Psoas muscle (tissue), 8 donors: ENCODE results near the gene KLC3. TPM values are rescaled to one million over a fixed set of nuclear protein-coding genes. Genes with fewer than 3 reads are reported as not detected.
A peak's percentile ranks its signal among the peaks of the same experiment; 100 is the strongest.

Experiments
- ATAC-seq, 4 donors: fragments of 200-7000 bp; cut with Tn5 transposase; one replicate each; pipeline ENCODE4 v1.9.1; 2020; ENCODE audit warnings: moderate library complexity in 3 of 4, mild to moderate bottlenecking in 2 of 4
- DNase-seq, 2 donors: peaks; one replicate each; pipeline ENCODE4 v3.0.0-alpha.2; 2020
- H3K27ac ChIP-seq: fragments of 200-600 bp; one replicate; pipeline ENCODE4 v1.8.0; 2022
- H3K27me3 ChIP-seq, 3 donors: fragments of 200-600 bp in 1 of 3; one replicate each; pipeline versions ENCODE4 v1.6.1 to v1.8.0; 2013 to 2022; ENCODE audit warnings: low read length in 2 of 3, mild to moderate bottlenecking in 2 of 3, moderate library complexity in 1 of 3; ENCODE audit not compliant: insufficient read depth in 3 of 3
- H3K36me3 ChIP-seq, 2 donors: fragments of 200-600 bp in 1 of 2; one replicate each; pipeline versions ENCODE4 v1.6.1 to v1.8.0; 2013 to 2022; ENCODE audit warnings: low read depth in 1 of 2, mild to moderate bottlenecking in 1 of 2, moderate library complexity in 1 of 2; ENCODE audit not compliant: insufficient read depth in 1 of 2
- H3K4me1 ChIP-seq: fragments of 200-600 bp; one replicate; pipeline ENCODE4 v1.8.0; 2022
- H3K4me3 ChIP-seq: fragments of 200-600 bp; one replicate; pipeline ENCODE4 v1.8.0; 2022; ENCODE audit warnings: mild to moderate bottlenecking
- H3K9me3 ChIP-seq: fragments of 200-600 bp; one replicate; pipeline ENCODE4 v1.8.0; 2022
- WGBS, 3 donors: extraction: QIAGEN DNeasy Blood & Tissue Kit; methylation state at CpG; one replicate each; pipeline versions ENCODE4 v1.1.6 to v1.1.7; 2013; 5-methylcytosine and 5-hydroxymethylcytosine counted together
- intact Hi-C, 2 donors: fragments of 100-400 bp; cut with DNase I; formaldehyde crosslinking; loops; one replicate each; pipeline versions ENCODE4 v1.11.0 to v1.14.2; 2022
- polyA plus RNA-seq, 3 donors: library from polyadenylated mRNA; stranded (reverse); fragments of 200-250 nt; gene quantifications; one replicate each; pipeline ENCODE4 v1.2.3, GENCODE V29; 2013
- total RNA-seq, 4 donors: library from RNA; stranded (reverse); fragmentation: NEBNext Ultra II Directional in 2 of 4; extraction: Animal tissue kit (Norgen Biotek cat#: 25700) in 2 of 4; gene quantifications; one replicate each; pipeline versions ENCODE4 v1.2.1 to v1.2.4, GENCODE V29; 2021 to 2023
- TF ChIP-seq, protein P1 (sequence below): fragments of 200-600 bp; IDR thresholded peaks from one replicate; pipeline ENCODE4 v1.8.0; 2022; ENCODE audit warnings: antibody characterized with exemption
- donor health status: healthy with polysubstance abuse.
- donor health status: DM: no; HTN: no; CAD: no; lungs with moderate emphysema.
- donor health status: Bipolar disorder and iron deficiency.
- donor health status: healthy.
- donor health status: DM: yes; HTN: yes; CAD: no.
- donor health status: DM: no; HTN: no; CAD: no.
- donor health status: DM: no; HTN: no; CAD: no.
- donor health status: DM: yes; HTN: yes; CAD: no.

Gene KLC3
- total and polyA plus RNA-seq, 7 donors, result 0.03 to 0.27 (median 0.08) TPM; not detected in 3

- H3K27ac ChIP-seq, result no peak overlapping the region
- no peak overlapping the region for H3K4me3 ChIP-seq
- no peaks in the 10 kb centered on the region for H3K9me3 ChIP-seq
- ATAC-seq, result peak in 3 of 4 donors; percentile 31 to 59 (median 54)
- TF ChIP-seq, protein P1, sequence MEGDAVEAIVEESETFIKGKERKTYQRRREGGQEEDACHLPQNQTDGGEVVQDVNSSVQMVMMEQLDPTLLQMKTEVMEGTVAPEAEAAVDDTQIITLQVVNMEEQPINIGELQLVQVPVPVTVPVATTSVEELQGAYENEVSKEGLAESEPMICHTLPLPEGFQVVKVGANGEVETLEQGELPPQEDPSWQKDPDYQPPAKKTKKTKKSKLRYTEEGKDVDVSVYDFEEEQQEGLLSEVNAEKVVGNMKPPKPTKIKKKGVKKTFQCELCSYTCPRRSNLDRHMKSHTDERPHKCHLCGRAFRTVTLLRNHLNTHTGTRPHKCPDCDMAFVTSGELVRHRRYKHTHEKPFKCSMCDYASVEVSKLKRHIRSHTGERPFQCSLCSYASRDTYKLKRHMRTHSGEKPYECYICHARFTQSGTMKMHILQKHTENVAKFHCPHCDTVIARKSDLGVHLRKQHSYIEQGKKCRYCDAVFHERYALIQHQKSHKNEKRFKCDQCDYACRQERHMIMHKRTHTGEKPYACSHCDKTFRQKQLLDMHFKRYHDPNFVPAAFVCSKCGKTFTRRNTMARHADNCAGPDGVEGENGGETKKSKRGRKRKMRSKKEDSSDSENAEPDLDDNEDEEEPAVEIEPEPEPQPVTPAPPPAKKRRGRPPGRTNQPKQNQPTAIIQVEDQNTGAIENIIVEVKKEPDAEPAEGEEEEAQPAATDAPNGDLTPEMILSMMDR, result no peak
- WGBS, 3 donors, result 17 to 26% (median 22%) methylated on average over 12 to 13 of the region's 13 CpGs
- intact Hi-C loops, result no loop called here
- peaks cover 2% of the 10 kb centered on the region for H3K4me1 ChIP-seq
- DNase-seq, result peak in 1 of 2 donors; percentile 55
- no peaks in the 10 kb centered on the region for H3K27me3 ChIP-seq
- H3K36me3 ChIP-seq, result no peaks in the 10 kb centered on the region
Observed at GRCh38 chr19:45376045-45376724, 35.6 kb downstream of the KLC3 start.

DNA sequence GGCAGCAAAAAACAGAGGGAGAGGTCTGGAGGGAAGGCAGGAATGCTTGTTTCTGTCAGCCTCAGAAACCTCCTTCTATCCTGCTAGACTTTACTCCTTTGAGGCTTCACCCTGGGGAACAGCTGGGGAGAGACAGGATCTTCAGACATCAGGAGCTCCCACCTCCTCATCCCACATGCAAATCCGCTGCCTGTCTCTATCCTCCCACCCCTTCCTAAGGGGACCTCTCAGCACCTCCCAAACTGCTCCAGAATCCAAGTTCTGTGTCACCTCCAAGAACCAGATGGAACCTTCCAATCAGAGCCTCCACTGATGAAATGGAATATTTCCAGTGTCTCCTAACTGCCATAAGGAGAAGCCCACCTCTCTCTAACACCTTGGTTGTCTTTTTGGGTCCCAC, 39.6 kb downstream of the KLC3 start:
- TF ChIP-seq, protein P1, result no peak
- ATAC-seq (no peak), DNase-seq (no peak)
- peaks cover 0 to 14% (median 4%) of the 10 kb centered on the region in 3 donors for H3K27me3 ChIP-seq
- no peaks in the 10 kb centered on the region for H3K4me1 ChIP-seq
- intact Hi-C loops, result no loop called here
- no peak overlapping the region for H3K27ac ChIP-seq
- 77 to 90% (median 86%) methylated on average over 1 of the region's 1 CpG for WGBS, 3 donors
- H3K36me3 ChIP-seq, result no peaks in the 10 kb centered on the region
- no peaks in the 10 kb centered on the region for H3K9me3 ChIP-seq
- H3K4me3 ChIP-seq, result no peak overlapping the region

- Histone ChIP-seq H3K36me3 (no peaks in the 10 kb centered on the region), H3K4me3 (no peak overlapping the region), H3K27me3 (peaks cover 0 to 34% (median 15%) of the 10 kb centered on the region in 3 donors), H3K27ac (no peak overlapping the region), H3K9me3 (no peaks in the 10 kb centered on the region), H3K4me1 (peaks cover 6% of the 10 kb centered on the region)
- intact Hi-C loops, result no loop called here
- no peak for DNase-seq
- no peak for ATAC-seq
- 72 to 86% (median 86%) methylated on average over 29 of the region's 29 CpGs for WGBS, 3 donors
- TF ChIP-seq, protein P1, result no peak
Observed at GRCh38 chr19:45382426-45382825, 41.9 kb downstream of the KLC3 start.

- TF ChIP-seq, protein P1, result no peak
- intact Hi-C loops, result no loop called here
- Histone ChIP-seq H3K36me3 (no peaks in the 10 kb centered on the region), H3K4me3 (no peak overlapping the region), H3K27me3 (peaks cover 0 to 40% (median 15%) of the 10 kb centered on the region in 3 donors), H3K4me1 (peaks cover 6% of the 10 kb centered on the region), H3K9me3 (no peaks in the 10 kb centered on the region), H3K27ac (no peak overlapping the region)
- DNase-seq (no peak), ATAC-seq (peak in 2 of 4 donors; percentile 28 to 45)
- WGBS, 3 donors, result 6 to 10% (median 7%) methylated on average over 63 to 75 of the region's 75 CpGs
Observed at GRCh38 chr19:45385392-45386221, 45.1 kb downstream of the KLC3 start.
